Measurements from ENCODE around the gene NDUFA6. TPM values are rescaled to one million over a fixed set of nuclear protein-coding genes. Genes with fewer than 3 reads are reported as not detected.
"Not testable (repeated sequence)": the region's sequence is repeated elsewhere in the genome, so short reads cannot be mapped to it uniquely, and the experiment has no call there.

NDUFA6 gene
- 100 to 1,000 TPM in 1 of 2 donors, 10 to 100 TPM in 1; 96.2 to 125 TPM for total RNA-seq
- long read RNA-seq, transcript NDUFA6-202 (3 exons, 1,256 nt) = major isoform, 207 of 211 reads
- long read RNA-seq, partial matches to known transcripts = 0 of 211 reads
- long read RNA-seq, other reads (novel, unspliced or antisense) = 4 of 211 reads

DNA sequence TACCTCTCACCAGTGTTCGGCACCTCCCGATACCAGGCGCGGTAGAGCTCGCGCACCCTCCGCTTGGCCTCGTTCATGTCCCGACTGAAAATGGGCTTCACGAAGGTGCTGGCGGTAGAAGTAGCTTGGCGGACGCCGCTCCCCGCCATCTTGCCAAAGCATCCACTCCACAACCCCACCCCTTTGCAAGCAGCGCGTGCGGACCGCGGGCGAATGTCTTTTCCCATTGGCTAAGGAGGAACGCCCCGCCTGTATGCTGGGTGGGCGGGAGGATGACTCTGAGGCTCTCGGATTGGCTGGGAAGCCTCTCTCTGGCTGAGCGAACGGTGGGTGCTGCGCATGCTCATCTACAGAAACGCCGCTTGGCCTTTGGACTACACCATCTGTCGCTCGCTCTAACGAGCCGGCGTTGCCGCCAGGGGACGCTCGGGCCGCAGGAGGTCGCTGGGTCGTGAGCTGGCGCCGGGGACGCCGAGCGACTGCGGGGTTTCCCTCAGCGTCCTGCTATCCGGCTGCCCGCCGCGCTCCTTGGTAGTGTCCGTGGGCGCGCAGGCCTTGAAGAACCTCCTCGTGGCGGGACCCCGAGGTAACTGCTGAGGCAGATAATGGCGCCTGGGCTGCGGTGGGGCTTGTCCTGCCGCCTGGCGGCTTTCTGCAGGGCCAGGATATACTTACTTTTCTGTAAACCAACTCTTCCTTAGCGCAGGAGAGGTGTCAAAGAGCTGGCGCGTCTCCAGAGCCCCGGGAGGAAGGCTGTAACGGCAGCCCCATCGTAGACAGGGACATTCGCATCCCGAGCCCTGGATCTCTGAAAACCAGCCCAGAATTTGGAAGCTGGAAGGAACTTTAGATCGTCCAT lies at the start of gene NDUFA6:
Gene NDUFA6 (minus strand): TSS at position 177 of the 859 bp plus-strand sequence. CDS start 28 bp downstream, at position 149.
- intact Hi-C loops (cut with DNase I, micrococcal nuclease) = loop anchor here in 1 of 2 donors (10.0 kb wide), 1 partner anchor 344 kb away; the partner anchor contains the start of gene NFAM1

DNA sequence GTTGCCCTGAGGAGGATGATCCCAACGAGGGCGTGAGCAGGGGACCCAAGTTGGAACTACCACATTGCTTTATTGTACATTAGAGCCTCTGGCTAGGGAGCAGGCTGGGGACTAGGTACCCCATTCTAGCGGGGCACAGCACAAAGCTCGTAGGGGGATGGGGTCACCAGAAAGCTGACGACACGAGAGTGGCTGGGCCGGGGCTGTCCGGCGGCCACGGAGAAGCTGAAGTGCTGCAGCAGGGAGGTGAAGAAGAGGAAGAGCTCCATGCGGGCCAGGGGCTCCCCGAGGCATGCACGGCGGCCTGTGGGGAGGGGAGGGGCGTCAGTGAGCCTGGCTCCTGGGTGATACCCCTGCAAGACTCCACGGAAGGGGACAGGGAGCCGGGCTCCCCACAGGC lies 49.6 kb upstream of the NDUFA6 start:
- intact Hi-C loops (cut with DNase I, micrococcal nuclease); ATAC-seq; DNase-seq: not testable (repeated sequence)

More for the DNA sequence above, at the start of gene NDUFA6:
- DNase-seq = peak; percentile 98 to 99
- peak; percentile 90 for ATAC-seq

GRCh38 chr22:42139508-42139907 lies 48.9 kb upstream of the NDUFA6 start:
- DNase-seq; intact Hi-C loops (cut with DNase I, micrococcal nuclease); ATAC-seq: not testable (repeated sequence)

GRCh38 chr22:42138972-42139371 lies 48.4 kb upstream of the NDUFA6 start:
- DNase-seq (no peak), ATAC-seq (no peak)
- intact Hi-C loops (cut with DNase I, micrococcal nuclease) = no loop called here

DNA sequence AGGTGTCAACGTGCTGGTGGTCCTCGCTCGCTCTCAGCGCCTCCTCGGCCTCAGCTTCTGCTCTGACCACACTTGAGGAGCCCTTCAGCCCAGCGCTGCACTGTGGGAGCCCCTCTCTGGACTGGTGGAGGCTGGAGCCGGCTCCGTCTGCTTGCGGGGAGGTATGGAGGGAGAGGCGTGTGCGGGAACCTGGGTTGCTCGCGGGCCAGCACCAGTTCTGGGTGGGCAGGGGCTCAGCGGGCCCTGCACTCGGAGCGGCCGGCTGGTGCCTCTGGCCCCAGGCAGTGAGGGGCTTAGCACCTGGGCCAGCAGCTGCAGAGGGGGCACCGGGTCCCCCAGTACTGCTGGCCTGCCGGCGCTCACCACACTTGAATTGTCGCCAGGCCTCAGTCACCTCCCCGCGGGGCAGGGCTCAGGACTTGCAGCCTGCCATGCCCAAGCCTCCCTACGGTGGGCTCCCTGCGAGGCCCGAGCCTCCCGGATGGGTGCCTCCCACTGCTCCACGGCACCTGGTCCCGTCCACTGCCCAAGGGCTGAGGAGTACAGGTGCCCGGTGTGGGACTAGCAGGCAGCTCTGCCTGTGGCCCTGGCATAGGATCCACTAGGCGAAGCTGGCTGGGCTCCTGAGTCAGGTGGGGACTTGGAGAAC lies 47.7 kb upstream of the NDUFA6 start:
- DNase-seq = peak in 1 of 2 donors; percentile 19
- intact Hi-C loops (cut with DNase I, micrococcal nuclease) = no loop called here

GRCh38 chr22:42135688-42136087 lies 45.1 kb upstream of the NDUFA6 start:
- intact Hi-C loops (cut with DNase I, micrococcal nuclease); DNase-seq; ATAC-seq: not testable (repeated sequence)

More for the DNA sequence above, 47.7 kb upstream of the NDUFA6 start:
- no peak for ATAC-seq

- intact Hi-C loops (cut with DNase I, micrococcal nuclease) = no loop called here
- no peak for DNase-seq
- no peak for ATAC-seq
Measured at GRCh38 chr22:42134100-42135020, 43.8 kb upstream of the NDUFA6 start.

GRCh38 chr22:42132457-42132856 lies 41.9 kb upstream of the NDUFA6 start:
- ATAC-seq = no peak
- no peak for DNase-seq
- intact Hi-C loops (cut with DNase I, micrococcal nuclease) = no loop called here

DNA sequence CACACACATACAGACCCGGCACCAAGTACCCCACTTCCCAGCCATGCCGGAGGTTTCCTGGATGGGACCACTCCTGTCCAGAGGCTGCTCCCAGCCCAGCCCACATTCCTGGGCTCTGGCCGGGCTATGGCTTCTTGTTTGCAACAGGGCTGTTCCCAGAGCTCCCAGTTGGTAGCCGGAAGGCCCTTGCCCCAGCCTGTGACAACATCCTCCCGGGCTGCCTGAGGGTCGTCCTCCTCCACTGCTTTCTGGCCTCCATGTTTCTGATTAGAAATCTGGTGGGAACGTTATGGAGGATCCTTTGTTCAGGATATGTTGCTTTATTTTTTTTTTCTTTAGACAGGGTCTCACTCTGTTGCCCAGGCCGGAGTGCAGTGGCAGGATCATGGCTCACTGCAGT lies 41.0 kb upstream of the NDUFA6 start:
- ATAC-seq (no peak), DNase-seq (peak in 1 of 2 donors; percentile 8)
- intact Hi-C loops (cut with DNase I, micrococcal nuclease) = no loop called here

DNA sequence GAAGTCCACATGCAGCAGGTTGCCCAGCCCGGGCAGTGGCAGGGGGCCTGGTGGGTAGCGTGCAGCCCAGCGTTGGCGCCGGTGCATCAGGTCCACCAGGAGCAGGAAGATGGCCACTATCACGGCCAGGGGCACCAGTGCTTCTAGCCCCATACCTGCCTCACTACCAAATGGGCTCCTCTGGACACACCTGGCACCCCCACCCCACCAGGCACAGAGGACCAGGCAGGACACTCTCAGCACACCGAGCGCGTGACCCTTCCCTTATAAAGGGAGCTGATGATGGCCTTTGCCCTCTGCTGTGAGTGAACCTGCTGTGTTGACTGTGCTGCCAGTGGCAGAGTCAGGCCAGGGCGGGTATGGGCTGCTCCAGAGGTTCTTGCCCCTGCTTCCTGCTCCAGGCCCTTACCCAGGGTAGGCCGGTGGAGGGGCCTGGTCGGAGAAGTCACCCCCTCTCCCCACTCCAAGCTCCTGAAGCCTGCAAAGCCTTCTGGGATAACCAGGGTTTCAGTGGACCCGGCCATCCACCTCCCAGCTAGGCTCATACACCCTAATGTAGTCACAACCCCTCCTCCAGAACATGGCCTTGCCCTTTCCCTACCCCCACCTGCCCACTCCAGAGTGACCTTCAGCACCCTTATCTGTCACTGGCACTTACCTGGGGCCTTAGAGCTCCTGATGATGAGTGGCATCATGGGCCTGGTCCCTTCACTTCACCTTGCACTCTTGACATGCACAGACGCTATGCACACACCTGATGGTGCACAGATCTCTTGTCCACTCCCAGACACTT lies 40.3 kb upstream of the NDUFA6 start, which contains the start of gene CYP2D6:
Gene CYP2D6 (minus strand): TSS at position 172 of the 793 bp plus-strand sequence. CDS start 19 bp downstream, at position 153.
- ATAC-seq = peak; percentile 71
- DNase-seq = peak; percentile 41 to 47
- intact Hi-C loops (cut with DNase I, micrococcal nuclease) = not testable (repeated sequence)

DNA sequence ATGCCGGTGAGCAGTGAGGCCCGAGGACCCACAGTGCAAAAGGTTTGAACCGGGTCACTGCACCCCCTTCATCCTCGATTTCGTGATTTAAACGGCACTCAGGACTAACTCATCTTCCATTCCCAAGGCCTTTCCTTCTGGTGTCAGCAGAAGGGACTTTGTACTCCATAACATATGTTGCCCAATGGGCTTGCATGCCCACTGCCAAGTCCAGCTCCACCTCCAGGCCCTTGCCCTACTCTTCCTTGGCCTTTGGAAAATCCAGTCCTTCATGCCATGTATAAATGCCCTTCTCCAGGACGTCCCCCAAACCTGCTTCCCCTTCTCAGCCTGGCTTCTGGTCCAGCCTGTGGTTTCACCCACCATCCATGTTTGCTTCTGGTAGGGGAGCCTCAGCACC lies 39.6 kb upstream of the NDUFA6 start:
- ATAC-seq = peak; percentile 26
- DNase-seq; intact Hi-C loops (cut with DNase I, micrococcal nuclease): not testable (repeated sequence)

DNA sequence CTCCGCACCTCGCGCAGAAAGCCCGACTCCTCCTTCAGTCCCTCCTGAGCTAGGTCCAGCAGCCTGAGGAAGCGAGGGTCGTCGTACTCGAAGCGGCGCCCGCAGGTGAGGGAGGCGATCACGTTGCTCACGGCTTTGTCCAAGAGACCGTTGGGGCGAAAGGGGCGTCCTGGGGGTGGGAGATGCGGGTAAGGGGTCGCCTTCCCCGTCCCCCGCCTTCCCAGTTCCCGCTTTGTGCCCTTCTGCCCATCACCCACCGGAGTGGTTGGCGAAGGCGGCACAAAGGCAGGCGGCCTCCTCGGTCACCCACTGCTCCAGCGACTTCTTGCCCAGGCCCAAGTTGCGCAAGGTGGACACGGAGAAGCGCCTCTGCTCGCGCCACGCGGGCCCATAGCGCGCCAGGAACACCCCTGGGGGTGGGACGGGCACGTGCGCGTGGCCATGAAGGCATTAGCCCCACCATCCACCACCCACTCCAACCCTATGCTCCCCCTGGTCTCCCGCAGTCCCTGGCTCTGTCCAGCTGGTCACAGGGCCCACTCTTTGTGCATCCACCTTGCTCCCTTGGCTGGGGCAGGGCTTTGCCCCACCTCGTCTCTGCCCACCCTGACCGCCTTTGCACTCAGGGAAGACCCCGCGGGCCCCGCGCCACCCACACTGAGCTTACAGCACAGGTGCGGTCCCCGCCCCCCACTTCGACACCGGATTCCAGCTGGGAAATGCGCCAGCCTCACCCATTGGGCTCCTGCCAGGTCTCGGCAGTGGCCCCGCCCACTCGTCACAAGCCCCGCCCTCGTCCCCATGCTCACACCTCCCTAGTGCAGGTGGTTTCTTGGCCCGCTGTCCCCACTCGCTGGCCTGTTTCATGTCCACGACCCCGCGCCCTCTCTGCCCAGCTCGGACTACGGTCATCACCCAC lies 38.5 kb upstream of the NDUFA6 start:
- peak; percentile 72 for ATAC-seq
- DNase-seq = peak; percentile 67 to 84

DNA sequence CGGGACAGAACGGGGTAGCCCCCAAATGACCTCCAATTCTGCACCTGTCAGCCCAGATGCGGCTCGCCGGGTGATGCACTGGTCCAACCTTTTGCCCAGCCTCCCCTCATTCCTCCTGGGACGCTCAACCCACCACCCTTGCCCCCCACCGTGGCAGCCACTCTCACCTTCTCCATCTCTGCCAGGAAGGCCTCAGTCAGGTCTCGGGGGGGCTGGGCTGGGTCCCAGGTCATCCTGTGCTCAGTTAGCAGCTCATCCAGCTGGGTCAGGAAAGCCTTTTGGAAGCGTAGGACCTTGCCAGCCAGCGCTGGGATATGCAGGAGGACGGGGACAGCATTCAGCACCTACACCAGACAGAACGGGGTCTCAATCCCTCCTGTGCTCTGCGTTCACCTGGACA lies 37.4 kb upstream of the NDUFA6 start:
- intact Hi-C loops (cut with DNase I, micrococcal nuclease); DNase-seq; ATAC-seq: not testable (repeated sequence)

More for the DNA sequence above, 38.5 kb upstream of the NDUFA6 start:
- intact Hi-C loops (cut with DNase I, micrococcal nuclease) = not testable (repeated sequence)

DNA sequence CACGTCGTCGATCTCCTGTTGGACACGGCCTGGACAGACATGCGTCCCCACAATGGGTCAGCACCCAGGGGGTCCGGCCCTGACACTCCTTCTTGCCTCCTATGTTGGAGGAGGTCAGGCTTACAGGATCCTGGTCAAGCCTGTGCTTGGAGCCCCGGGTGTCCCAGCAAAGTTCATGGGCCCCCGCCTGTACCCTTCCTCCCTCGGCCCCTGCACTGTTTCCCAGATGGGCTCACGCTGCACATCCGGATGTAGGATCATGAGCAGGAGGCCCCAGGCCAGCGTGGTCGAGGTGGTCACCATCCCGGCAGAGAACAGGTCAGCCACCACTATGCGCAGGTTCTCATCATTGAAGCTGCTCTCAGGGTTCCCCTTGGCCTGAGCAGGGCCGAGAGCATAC lies 37.0 kb upstream of the NDUFA6 start:
- intact Hi-C loops (cut with DNase I, micrococcal nuclease) = no loop called here
- ATAC-seq (no peak), DNase-seq (no peak)

- ATAC-seq; intact Hi-C loops (cut with DNase I, micrococcal nuclease): not testable (repeated sequence)
Measured at GRCh38 chr22:42123529-42123928, 33.0 kb upstream of the NDUFA6 start.

GRCh38 chr22:42120231-42121021 lies 29.9 kb upstream of the NDUFA6 start:
- DNase-seq; intact Hi-C loops (cut with DNase I, micrococcal nuclease): not testable (repeated sequence)
- peak; percentile 83 for ATAC-seq

More at GRCh38 chr22:42123529-42123928, 33.0 kb upstream of the NDUFA6 start:
- DNase-seq = not testable (repeated sequence)

Measured in left colon (tissue), 2 donors.